GM12874 (cell line): Measurements from ENCODE around the gene USP32.

Experiments
- CTCF ChIP-seq: IDR thresholded peaks from 2 replicates; pipeline ENCODE4 v1.5.1; 2011; ENCODE audit warnings: low read depth, mild to moderate bottlenecking, control low read depth, low read length, moderate library complexity; ENCODE audit not compliant: insufficient read depth

The USP32 gene

GRCh38 chr17:60314423-60314822 lies 77.5 kb downstream of the USP32 start:
- no peak for TF ChIP-seq CTCF

GRCh38 chr17:60311936-60312335 lies 80.0 kb downstream of the USP32 start:
- no peak for TF ChIP-seq CTCF

GRCh38 chr17:60311186-60311585 lies 80.7 kb downstream of the USP32 start:
- TF ChIP-seq CTCF, result no peak

GRCh38 chr17:60305141-60305540 lies 86.8 kb downstream of the USP32 start:
- TF ChIP-seq CTCF, result no peak

- TF ChIP-seq CTCF, result no peak
Measured at GRCh38 chr17:60304502-60304901, 87.4 kb downstream of the USP32 start.

- no peak for TF ChIP-seq CTCF
Measured at GRCh38 chr17:60303406-60304099, 88.4 kb downstream of the USP32 start.

- TF ChIP-seq CTCF, result no peak
Measured at GRCh38 chr17:60301649-60302048, 90.3 kb downstream of the USP32 start.

- TF ChIP-seq CTCF, result no peak
Measured at GRCh38 chr17:60300949-60301348, 91.0 kb downstream of the USP32 start.
